Globus pallidus (tissue), 1 donor: ENCODE data around the gene RTKN.
"Not testable (repeated sequence)": the region's sequence is repeated elsewhere in the genome, so short reads cannot be mapped to it uniquely, and the experiment has no call there.

Experiments used
- DNase-seq: peaks from one replicate; pipeline ENCODE4 v3.0.0-alpha.2; 2015; ENCODE audit warnings: low spot score

Gene RTKN

GRCh38 chr2:74441690-74442482 is at the start of gene RTKN:
TSS of gene RTKN (minus strand) at chr2:74441937. CDS start at chr2:74441816, 121 bp downstream.
- DNase-seq = no peak

- no peak for DNase-seq
Observed at GRCh38 chr2:74489906-74490305, 48.2 kb upstream of the RTKN start.

- no peak for DNase-seq
Observed at GRCh38 chr2:74488643-74489481, 47.1 kb upstream of the RTKN start.

- no peak for DNase-seq
Observed at GRCh38 chr2:74486141-74486540, 44.4 kb upstream of the RTKN start.

- DNase-seq = not testable (repeated sequence)
Observed at GRCh38 chr2:74483675-74484164, 42.0 kb upstream of the RTKN start.

GRCh38 chr2:74482801-74483674 is 41.3 kb upstream of the RTKN start, which contains the start of the genes CCDC142 and TTC31:
TSS of gene CCDC142 (minus strand) at chr2:74482998. CDS start at chr2:74482837, 161 bp downstream.
TSS of gene TTC31 (plus strand) at chr2:74483081. CDS start at chr2:74483096, 15 bp downstream.
- peak; percentile 97 for DNase-seq

GRCh38 chr2:74481961-74482800 is 40.4 kb upstream of the RTKN start:
- DNase-seq = no peak

- DNase-seq = no peak
Observed at GRCh38 chr2:74481431-74481830, 39.7 kb upstream of the RTKN start.

GRCh38 chr2:74474899-74475298 is 33.2 kb upstream of the RTKN start:
- DNase-seq = no peak

- no peak for DNase-seq
Observed at GRCh38 chr2:74474481-74474880, 32.7 kb upstream of the RTKN start.

GRCh38 chr2:74472945-74473258 is 31.2 kb upstream of the RTKN start:
- no peak for DNase-seq

GRCh38 chr2:74472086-74472944 is 30.6 kb upstream of the RTKN start, which contains the start of gene MRPL53:
TSS of gene MRPL53 (minus strand) at chr2:74472680. CDS start at chr2:74472660, 20 bp downstream.
- DNase-seq = peak; percentile 93

- no peak for DNase-seq
Observed at GRCh38 chr2:74471332-74472065, 29.8 kb upstream of the RTKN start.

GRCh38 chr2:74470742-74471141 is 29.0 kb upstream of the RTKN start:
- not testable (repeated sequence) for DNase-seq

- DNase-seq = no peak
Observed at GRCh38 chr2:74464406-74464805, 22.7 kb upstream of the RTKN start.

- no peak for DNase-seq
Observed at GRCh38 chr2:74462786-74463105, 21.0 kb upstream of the RTKN start.

GRCh38 chr2:74462054-74462785 is 20.5 kb upstream of the RTKN start:
- no peak for DNase-seq

GRCh38 chr2:74461187-74462053 is 19.7 kb upstream of the RTKN start:
- no peak for DNase-seq
